H54 (cell line): ENCODE results near the gene WNT16.
A peak's percentile ranks its signal among the peaks of the same experiment; 100 is the strongest.

Source experiments
- DNase-seq: peaks from one replicate; pipeline ENCODE4 v3.0.0; 2011; ENCODE audit warnings: low spot score, mixed read lengths; ENCODE audit not compliant: insufficient read length
- FAIRE-seq: peaks from 3 replicates; lab custom pipeline; 2011; peaks lifted over from hg19 to GRCh38; lab: Jason Lieb, UNC
- POLR2A ChIP-seq: IDR thresholded peaks from 2 replicates; pipeline ENCODE4 v1.6.1; 2011; ENCODE audit warnings: low read depth, mild to moderate bottlenecking, low read length

The WNT16 gene

GRCh38 chr7:121343302-121343701, 14.5 kb downstream of the WNT16 start:
- FAIRE-seq (no peak), DNase-seq (no peak)
- TF ChIP-seq POLR2A, result no peak

- TF ChIP-seq POLR2A, result no peak
- DNase-seq (no peak), FAIRE-seq (no peak)
These were observed 15.3 kb downstream of the WNT16 start for GRCh38 chr7:121344093-121344492.

DNA sequence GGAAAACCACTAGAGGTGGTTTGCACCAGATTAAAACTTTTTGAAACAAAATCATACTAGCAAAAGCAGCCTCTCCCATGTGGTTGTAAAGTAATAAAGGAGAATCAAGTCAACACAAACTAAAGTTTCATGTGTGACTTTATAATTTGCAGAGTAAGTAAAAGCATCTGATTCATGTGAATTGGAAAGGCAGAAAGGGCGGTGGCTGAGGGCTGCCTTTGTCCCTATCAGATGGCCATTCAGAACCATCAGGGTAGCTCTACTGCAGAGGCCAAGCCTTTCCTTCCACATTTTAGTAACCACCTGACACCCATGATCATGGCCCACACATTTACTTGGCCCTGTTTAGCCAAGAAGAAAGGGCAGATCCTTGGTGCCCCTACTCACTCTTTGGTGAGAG, 15.7 kb downstream of the WNT16 start:
- TF ChIP-seq POLR2A, result no peak
- DNase-seq (no peak), FAIRE-seq (no peak)

- no peak for DNase-seq
- no peak for TF ChIP-seq POLR2A
- no peak for FAIRE-seq
These were observed 22.9 kb downstream of the WNT16 start for GRCh38 chr7:121351682-121352081.

- FAIRE-seq (peak; percentile 53), DNase-seq (no peak)
- TF ChIP-seq POLR2A, result no peak
These were observed 23.5 kb downstream of the WNT16 start for GRCh38 chr7:121352323-121352722.

DNA sequence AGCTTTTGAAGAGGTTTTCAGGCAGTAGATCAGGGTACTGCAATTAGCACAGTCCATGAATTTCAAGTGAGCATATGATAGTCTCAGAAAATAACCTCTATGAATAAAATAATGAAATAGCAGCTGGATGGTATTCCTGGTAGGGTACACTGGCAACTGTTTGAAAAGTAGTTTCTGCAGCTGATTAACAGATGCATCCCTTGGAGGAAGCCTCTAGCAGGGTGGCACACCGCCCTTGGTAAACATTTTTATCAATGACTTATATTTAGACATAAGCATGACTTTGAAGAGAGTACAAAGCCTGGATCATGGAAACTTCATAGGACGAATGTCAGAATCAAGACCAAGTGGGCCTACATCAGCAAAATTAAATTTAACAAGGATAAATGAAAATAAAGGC, 26.8 kb downstream of the WNT16 start:
- no peak for TF ChIP-seq POLR2A
- DNase-seq (no peak), FAIRE-seq (no peak)

DNA sequence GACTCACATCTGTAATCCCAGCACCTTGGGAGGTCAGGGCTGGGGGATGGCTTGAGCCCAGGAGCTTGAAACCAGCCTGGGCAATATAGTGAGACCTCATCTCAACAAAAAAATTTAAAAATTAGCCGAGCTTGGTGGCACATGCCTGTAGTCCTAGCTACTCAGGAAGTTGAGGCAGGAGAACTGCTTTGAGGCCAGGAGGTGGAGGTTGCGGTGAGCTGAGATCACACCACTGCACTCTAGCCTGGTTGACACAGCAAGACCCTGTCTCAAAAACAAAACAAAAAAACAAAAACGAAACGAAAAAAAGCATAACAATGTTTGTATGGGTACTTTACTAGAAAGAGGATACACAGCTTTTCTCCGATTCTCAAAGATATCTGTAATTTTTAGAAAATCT, 31.8 kb downstream of the WNT16 start:
- FAIRE-seq, result no peak
- no peak for TF ChIP-seq POLR2A
- no peak for DNase-seq

- DNase-seq, result no peak
- FAIRE-seq, result peak; percentile 55
- TF ChIP-seq POLR2A, result no peak
These were observed 38.1 kb downstream of the WNT16 start for GRCh38 chr7:121366852-121367431.

DNA sequence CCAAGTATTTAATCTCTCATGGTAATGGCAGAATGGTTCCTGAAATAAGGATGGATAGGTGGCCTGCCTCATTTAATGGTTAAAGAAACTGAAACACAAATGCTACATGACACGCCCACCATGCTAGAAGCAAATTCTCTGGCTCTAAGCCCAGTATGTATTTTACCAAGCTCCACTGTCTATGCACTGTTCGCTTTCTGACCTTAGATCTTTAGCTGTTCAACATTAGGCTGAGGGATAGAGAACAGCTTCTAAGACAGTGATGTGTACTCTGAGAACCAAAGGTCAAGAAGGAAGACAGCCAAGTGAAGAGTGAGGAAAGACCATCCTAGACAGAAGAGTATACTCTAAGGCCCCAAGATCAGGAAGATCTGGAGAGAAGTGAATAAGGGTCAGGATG, 40.7 kb downstream of the WNT16 start:
- FAIRE-seq (peak; percentile 89), DNase-seq (no peak)
- no peak for TF ChIP-seq POLR2A

DNA sequence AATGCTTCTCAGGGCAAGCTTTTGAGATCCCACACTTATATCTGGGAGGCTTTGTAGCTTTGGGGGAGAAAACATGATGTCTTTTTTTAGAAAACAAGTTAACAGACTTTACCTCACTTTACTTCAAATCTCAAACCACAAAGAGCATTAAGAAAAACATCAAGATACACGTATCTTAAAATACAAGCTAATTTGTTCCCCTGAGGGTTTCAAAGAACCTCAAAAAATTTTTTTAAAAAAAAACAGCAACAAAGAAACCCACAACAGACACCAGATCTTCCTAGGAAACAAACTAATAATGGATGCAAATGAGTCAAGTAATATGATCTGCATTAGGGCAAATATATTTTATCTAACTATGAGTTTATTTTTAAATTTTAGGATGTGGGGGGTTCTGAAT, 42.6 kb downstream of the WNT16 start:
- no peak for DNase-seq
- TF ChIP-seq POLR2A, result no peak
- FAIRE-seq, result no peak

GRCh38 chr7:121371883-121372282, 43.1 kb downstream of the WNT16 start:
- no peak for FAIRE-seq
- TF ChIP-seq POLR2A, result no peak
- no peak for DNase-seq

GRCh38 chr7:121372376-121373010, 43.7 kb downstream of the WNT16 start:
- FAIRE-seq (no peak), DNase-seq (no peak)
- TF ChIP-seq POLR2A, result no peak

DNA sequence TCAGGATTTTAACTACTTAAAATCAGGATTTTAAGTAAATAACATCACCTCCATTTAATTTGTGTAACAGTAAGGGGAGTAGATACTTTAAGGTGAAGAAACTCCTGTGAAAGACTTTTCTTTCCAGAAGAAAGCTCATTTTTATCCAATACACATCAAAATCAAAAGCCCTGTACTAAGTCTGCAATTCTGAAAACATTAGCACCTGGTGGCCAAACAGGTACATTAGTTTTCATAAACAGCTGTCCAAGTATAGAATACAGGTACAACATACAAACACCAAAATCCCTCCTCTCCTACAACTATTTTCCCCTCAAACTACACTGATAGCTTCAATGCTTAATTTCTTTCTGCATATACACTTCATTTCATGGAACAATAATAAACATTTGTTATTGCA, 44.4 kb downstream of the WNT16 start:
- DNase-seq (no peak), FAIRE-seq (no peak)
- TF ChIP-seq POLR2A, result no peak

DNA sequence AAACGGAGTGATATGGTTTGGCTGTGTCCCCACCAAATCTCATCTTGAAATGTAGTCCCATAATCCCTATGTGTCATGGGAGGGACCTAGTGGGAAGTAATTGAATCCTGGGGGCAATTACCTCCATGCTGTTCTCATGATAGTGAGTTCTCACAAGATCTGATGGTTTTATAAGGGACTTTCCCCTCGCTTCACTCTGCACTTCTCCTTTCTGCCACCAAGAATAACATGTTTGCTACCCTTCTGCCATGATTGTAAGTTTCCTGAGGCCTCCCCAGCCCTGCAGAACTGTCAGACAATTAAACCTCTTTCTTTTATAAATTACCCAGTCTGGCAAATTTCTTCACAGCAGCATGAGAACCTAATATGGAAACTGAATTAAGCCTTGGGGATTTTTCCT, 48.2 kb downstream of the WNT16 start:
- no peak for FAIRE-seq
- no peak for DNase-seq
- TF ChIP-seq POLR2A, result no peak

- FAIRE-seq, result no peak
- no peak for TF ChIP-seq POLR2A
- no peak for DNase-seq
These were observed 51.1 kb downstream of the WNT16 start for GRCh38 chr7:121379930-121380329.
